ENCODE results near the gene CCDC174. TPM values are rescaled to one million over a fixed set of nuclear protein-coding genes. Genes with fewer than 3 reads are reported as not detected.

The CCDC174 gene
- total and polyA plus RNA-seq, 2 of the 4 experiments (the other 2 are of a cell fraction): 5.9 to 9.6 TPM

DNA sequence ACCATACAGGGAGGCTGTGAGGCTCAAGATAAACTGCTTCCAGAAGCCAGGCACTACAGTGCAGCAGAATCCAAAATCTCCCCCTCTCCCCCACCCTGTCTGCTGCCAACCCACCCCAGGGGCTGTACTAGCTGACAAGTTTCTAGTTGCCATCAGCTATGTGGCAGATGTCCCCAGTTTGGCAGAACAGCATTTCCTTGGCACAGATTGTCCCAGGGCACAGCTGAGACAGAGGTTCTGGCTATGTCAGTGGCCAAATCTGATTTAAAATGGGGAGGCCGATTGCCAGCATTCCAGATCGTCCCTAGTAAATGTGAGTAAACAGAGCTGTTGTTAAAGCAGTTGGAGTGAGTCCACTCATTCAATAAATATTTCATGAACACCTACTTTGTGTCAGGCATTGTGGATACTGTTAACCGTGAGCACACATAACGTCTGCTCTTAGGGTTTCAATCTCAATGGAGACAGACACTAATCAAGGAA is 28.0 kb upstream of the CCDC174 start:
- no peak overlapping the region for H2BK120ac ChIP-seq (ENCODE audit: low read depth, low read length)
- H3K4me3 ChIP-seq (ENCODE audit: insufficient read depth, low read depth, low read length): no peak overlapping the region
- no peak overlapping the region for H3K4me2 ChIP-seq (ENCODE audit: low read depth, low read length)
- intact Hi-C loops (cut with micrococcal nuclease): no loop called here
- dilution Hi-C loops (cut with HindIII; ENCODE audit: low sequenced_read_pairs, unreplicated experiment): no loop called here
- no TSS peak for BruUV-seq (replicated peaks)
- no peak overlapping the region for H2BK5ac ChIP-seq (ENCODE audit: low read depth, low read length, poor library complexity, severe bottlenecking)
- H3K9me1 ChIP-seq (ENCODE audit: insufficient read depth, low read length): 0 out of 2 replicates have a peak, but pooled peaks cover 3% of the 10 kb centered on the region
- CTCF ChIA-PET: no interaction called here
- peaks cover 8% of the 10 kb centered on the region for H3K4me1 ChIP-seq (ENCODE audit: control insufficient read depth, insufficient read depth, low read length)
- no peak overlapping the region for H4K5ac ChIP-seq (ENCODE audit: low read depth, low read length)
- peaks cover 2% of the 10 kb centered on the region; the same call in 1 of the 2 replicates for H3K27me3 ChIP-seq (ENCODE audit: control insufficient read depth, insufficient read depth, low read length)
- H2AK9ac ChIP-seq (replicated peaks; ENCODE audit: low read depth, low read length, poor library complexity): no peak overlapping the region
- no peaks in the 10 kb centered on the region for H3K36me3 ChIP-seq (ENCODE audit: control insufficient read depth, insufficient read depth, low read length)
- H3K23ac ChIP-seq (ENCODE audit: low read depth, low read length): no peak overlapping the region
- H3K9me3 ChIP-seq (ENCODE audit: control insufficient read depth, insufficient read depth, low read length): no peaks in the 10 kb centered on the region; the same call in 1 of the 2 replicates
- TF ChIP-seq CEBPB (IDR thresholded peaks at IDR 0.05; ENCODE audit: low read depth, low read length): no peak
- TF ChIP-seq, protein P1, sequence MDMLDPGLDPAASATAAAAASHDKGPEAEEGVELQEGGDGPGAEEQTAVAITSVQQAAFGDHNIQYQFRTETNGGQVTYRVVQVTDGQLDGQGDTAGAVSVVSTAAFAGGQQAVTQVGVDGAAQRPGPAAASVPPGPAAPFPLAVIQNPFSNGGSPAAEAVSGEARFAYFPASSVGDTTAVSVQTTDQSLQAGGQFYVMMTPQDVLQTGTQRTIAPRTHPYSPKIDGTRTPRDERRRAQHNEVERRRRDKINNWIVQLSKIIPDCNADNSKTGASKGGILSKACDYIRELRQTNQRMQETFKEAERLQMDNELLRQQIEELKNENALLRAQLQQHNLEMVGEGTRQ (IDR thresholded peaks at IDR 0.05; ENCODE audit: low read depth, low read length): no peak
- no peak for TF ChIP-seq MXI1 (IDR thresholded peaks at IDR 0.05; ENCODE audit: borderline replicate concordance, low read depth, low read length)
- TF ChIP-seq MAZ (IDR thresholded peaks at IDR 0.05; ENCODE audit: borderline replicate concordance, low read depth, low read length): no peak
- no peak for TF ChIP-seq NFE2L2 (IDR thresholded peaks at IDR 0.05; ENCODE audit: low read depth, low read length)
- no peak for TF ChIP-seq MAFK (IDR thresholded peaks at IDR 0.05; ENCODE audit: low read depth, low read length)
- TF ChIP-seq BHLHE40 (IDR thresholded peaks at IDR 0.05; ENCODE audit: low read depth, low read length): no peak
- no peak for TF ChIP-seq POLR2A (IDR thresholded peaks at IDR 0.05; ENCODE audit: low read depth, low read length)
- TF ChIP-seq, protein P2, sequence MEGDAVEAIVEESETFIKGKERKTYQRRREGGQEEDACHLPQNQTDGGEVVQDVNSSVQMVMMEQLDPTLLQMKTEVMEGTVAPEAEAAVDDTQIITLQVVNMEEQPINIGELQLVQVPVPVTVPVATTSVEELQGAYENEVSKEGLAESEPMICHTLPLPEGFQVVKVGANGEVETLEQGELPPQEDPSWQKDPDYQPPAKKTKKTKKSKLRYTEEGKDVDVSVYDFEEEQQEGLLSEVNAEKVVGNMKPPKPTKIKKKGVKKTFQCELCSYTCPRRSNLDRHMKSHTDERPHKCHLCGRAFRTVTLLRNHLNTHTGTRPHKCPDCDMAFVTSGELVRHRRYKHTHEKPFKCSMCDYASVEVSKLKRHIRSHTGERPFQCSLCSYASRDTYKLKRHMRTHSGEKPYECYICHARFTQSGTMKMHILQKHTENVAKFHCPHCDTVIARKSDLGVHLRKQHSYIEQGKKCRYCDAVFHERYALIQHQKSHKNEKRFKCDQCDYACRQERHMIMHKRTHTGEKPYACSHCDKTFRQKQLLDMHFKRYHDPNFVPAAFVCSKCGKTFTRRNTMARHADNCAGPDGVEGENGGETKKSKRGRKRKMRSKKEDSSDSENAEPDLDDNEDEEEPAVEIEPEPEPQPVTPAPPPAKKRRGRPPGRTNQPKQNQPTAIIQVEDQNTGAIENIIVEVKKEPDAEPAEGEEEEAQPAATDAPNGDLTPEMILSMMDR (conservative IDR thresholded peaks at IDR 0.05; ENCODE audit: low read depth, low read length): no peak
- TF ChIP-seq RCOR1 (IDR thresholded peaks at IDR 0.05; ENCODE audit: insufficient replicate concordance, low read length): no peak
- TF ChIP-seq FOS (IDR thresholded peaks at IDR 0.05; ENCODE audit: low read depth, low read length): no peak
- H3K56ac ChIP-seq (ENCODE audit: extremely low read depth, insufficient read depth, low read length): no peak overlapping the region
- no peak overlapping the region for H3K4ac ChIP-seq (ENCODE audit: low read depth, low read length)
- H4K91ac ChIP-seq (ENCODE audit: insufficient read depth, low read depth, low read length): no peak overlapping the region
- ATAC-seq (ENCODE audit: low read depth) (no peak), DNase-seq (no peak)
- no peak overlapping the region for H3K18ac ChIP-seq (ENCODE audit: low read depth, low read length)
- H4K8ac ChIP-seq (ENCODE audit: low read depth in 2 of 2, low read length in 2 of 2): no peak overlapping the region
- H2BK15ac ChIP-seq (ENCODE audit: low read depth, low read length): no peak overlapping the region
- no peak overlapping the region for H3K9ac ChIP-seq (ENCODE audit: low read depth, low read length)
- WGBS, 2 experiments (ENCODE audit: extremely low coverage in 2 of 2, insufficient read length in 1 of 2): no CpG with 5 or more reads among the region's 4 CpGs
- in situ Hi-C loops (cut with MboI; ENCODE audit: low sequenced_read_pairs): no loop called here
- no peaks in the 10 kb centered on the region for H4K20me1 ChIP-seq (ENCODE audit: insufficient read depth, low read length)
- H3K14ac ChIP-seq (replicated peaks; ENCODE audit: low read depth, low read length): no peak overlapping the region
- H2AFZ ChIP-seq (replicated peaks; ENCODE audit: low read length, poor library complexity): no peak overlapping the region
- POLR2A ChIA-PET (ENCODE audit: unreplicated experiment): no interaction called here
- H2BK20ac ChIP-seq (ENCODE audit: low read depth, low read length): no peak overlapping the region
- H3K79me1 ChIP-seq (ENCODE audit: low read depth in 1 of 2, low read length in 2 of 2): no peaks in the 10 kb centered on the region
- H2AK5ac ChIP-seq (ENCODE audit: low read depth, low read length): no peak overlapping the region
- no peak overlapping the region for H3K27ac ChIP-seq (ENCODE audit: insufficient read depth, low read length)

Data from IMR-90 (cell line).